H9 (cell line): Measurements from ENCODE around the gene NCLN. TPM values are rescaled to one million over a fixed set of nuclear protein-coding genes. Genes with fewer than 3 reads are reported as not detected.

Source experiments
- DNase-seq: peaks from one replicate; pipeline ENCODE4 v3.0.0-alpha.2; 2017
- H2AFZ ChIP-seq: one replicate; pipeline ENCODE4 v1.6.1; 2013; ENCODE audit warnings: mild to moderate bottlenecking, low read length, control low read depth, moderate library complexity
- H2AK5ac ChIP-seq: 2 replicates; pipeline ENCODE4 v1.6.1; 2013; ENCODE audit warnings: low read length, control low read depth, mixed read lengths; ENCODE audit not compliant: insufficient read length
- H2BK120ac ChIP-seq: one replicate; pipeline ENCODE4 v1.6.1; 2013; ENCODE audit warnings: low read depth, mild to moderate bottlenecking, low read length, control low read depth, inconsistent platforms; ENCODE audit not compliant: poor library complexity, severe bottlenecking
- H2BK12ac ChIP-seq: 2 replicates; pipeline ENCODE4 v1.6.1; 2013; ENCODE audit warnings: low read length, control low read depth, mixed read lengths, low read depth; ENCODE audit not compliant: insufficient read length
- H2BK15ac ChIP-seq: 2 replicates; pipeline ENCODE4 v1.6.1; 2013; ENCODE audit warnings: low read depth, low read length, control low read depth
- H2BK20ac ChIP-seq: one replicate; pipeline ENCODE4 v1.6.1; 2013; ENCODE audit warnings: low read depth, mild to moderate bottlenecking, low read length, control low read depth, inconsistent platforms; ENCODE audit not compliant: poor library complexity, severe bottlenecking
- H2BK5ac ChIP-seq: 2 replicates; pipeline ENCODE4 v1.6.1; 2013; ENCODE audit warnings: low read length, control low read depth, mixed read lengths; ENCODE audit not compliant: insufficient read length
- H3K14ac ChIP-seq: 2 replicates; pipeline ENCODE4 v1.6.1; 2013; ENCODE audit warnings: low read length, control low read depth; ENCODE audit not compliant: insufficient read depth
- H3K18ac ChIP-seq: 2 replicates; pipeline ENCODE4 v1.6.1; 2013; ENCODE audit warnings: low read depth, mild to moderate bottlenecking, mixed read lengths, low read length, control low read depth; ENCODE audit not compliant: insufficient read length
- H3K23ac ChIP-seq: 2 replicates; pipeline ENCODE4 v1.6.1; 2013; ENCODE audit warnings: low read length, control low read depth, mixed read lengths, low read depth; ENCODE audit not compliant: insufficient read length
- H3K23me2 ChIP-seq: 2 replicates; pipeline ENCODE4 v1.6.1; 2013; ENCODE audit warnings: low read depth, mild to moderate bottlenecking, mixed read lengths, low read length, control low read depth; ENCODE audit not compliant: insufficient read length, poor library complexity, severe bottlenecking
- H3K27ac ChIP-seq: 2 replicates; pipeline ENCODE4 v1.5.1; 2013; ENCODE audit warnings: low read length, control low read depth, mixed read lengths, low read depth; ENCODE audit not compliant: insufficient read length
- H3K27me3 ChIP-seq: 2 replicates; pipeline ENCODE4 v1.6.1; 2013; ENCODE audit warnings: low read length, control low read depth, inconsistent platforms; ENCODE audit not compliant: insufficient read depth
- H3K4ac ChIP-seq: 2 replicates; pipeline ENCODE4 v1.6.1; 2013; ENCODE audit warnings: low read depth, mild to moderate bottlenecking, control low read depth, inconsistent platforms, low read length, moderate library complexity
- H3K4me1 ChIP-seq: 2 replicates; pipeline ENCODE4 v1.6.1; 2013; ENCODE audit warnings: low read length, control low read depth, inconsistent platforms; ENCODE audit not compliant: insufficient read depth
- H3K4me2 ChIP-seq: 2 replicates; pipeline ENCODE4 v1.6.1; 2013; ENCODE audit warnings: low read length, control low read depth, mixed read lengths; ENCODE audit not compliant: insufficient read length, insufficient read depth
- H3K56ac ChIP-seq: 2 replicates; pipeline ENCODE4 v1.6.1; 2013; ENCODE audit warnings: low read depth, mild to moderate bottlenecking, mixed read lengths, low read length, control low read depth; ENCODE audit not compliant: insufficient read length
- H3K79me1 ChIP-seq: 2 replicates; pipeline ENCODE4 v1.6.1; 2013; ENCODE audit warnings: low read depth, mild to moderate bottlenecking, moderate library complexity, low read length, control low read depth, inconsistent platforms; ENCODE audit not compliant: insufficient read depth, poor library complexity, severe bottlenecking
- H3K79me2 ChIP-seq: 2 replicates; pipeline ENCODE4 v1.6.1; 2013; ENCODE audit warnings: low read length, control low read depth, inconsistent platforms; ENCODE audit not compliant: insufficient read depth
- H3K9ac ChIP-seq: 2 replicates; pipeline ENCODE4 v1.6.1; 2013; ENCODE audit warnings: low read length, control low read depth, mixed read lengths; ENCODE audit not compliant: insufficient read length; ENCODE audit errors: extremely low read depth
- H3K9me3 ChIP-seq: one replicate; pipeline ENCODE4 v1.6.1; 2013; ENCODE audit warnings: low read depth, low read length, inconsistent platforms; ENCODE audit not compliant: control insufficient read depth
- H3T11ph ChIP-seq: one replicate; pipeline ENCODE4 v1.6.1; 2013; ENCODE audit warnings: mild to moderate bottlenecking, low read length, control low read depth, inconsistent platforms
- H4K20me1 ChIP-seq: one replicate; pipeline ENCODE4 v1.6.1; 2013; ENCODE audit not compliant: control insufficient read depth, insufficient read length, insufficient read depth
- H4K5ac ChIP-seq: 2 replicates; pipeline ENCODE4 v1.6.1; 2013; ENCODE audit warnings: low read depth, mild to moderate bottlenecking, mixed read lengths, low read length, control low read depth; ENCODE audit not compliant: insufficient read length
- H4K8ac ChIP-seq: replicated peaks from 2 replicates; pipeline ENCODE4 v1.6.1; 2013; ENCODE audit warnings: low read length, control low read depth, mixed read lengths, low read depth; ENCODE audit not compliant: insufficient read length
- H4K91ac ChIP-seq: 2 replicates; pipeline ENCODE4 v1.6.1; 2013; ENCODE audit warnings: low read depth, mild to moderate bottlenecking, moderate library complexity, mixed read lengths, low read length, control low read depth; ENCODE audit not compliant: insufficient read length
- H3K27ac Mint-ChIP-seq, 3 experiments: 2 replicates in 2 of 3; 3 replicates in 1 of 3; pipeline ENCODE4 v1.8.0; 2020 to 2021; ENCODE audit warnings: mixed read lengths in 3 of 3, mild to moderate bottlenecking in 1 of 3, moderate library complexity in 1 of 3
- H3K27me3 Mint-ChIP-seq: 2 replicates; pipeline ENCODE4 v1.8.0; 2021; ENCODE audit warnings: low read depth, mild to moderate bottlenecking, moderate library complexity, mixed read lengths
- H3K36me3 Mint-ChIP-seq, 3 experiments: 2 replicates in 2 of 3; 3 replicates in 1 of 3; pipeline ENCODE4 v1.8.0; 2020 to 2021; ENCODE audit warnings: low read depth in 3 of 3, mixed read lengths in 3 of 3; ENCODE audit not compliant: insufficient read depth in 1 of 3
- H3K4me1 Mint-ChIP-seq, 2 experiments: 2 replicates each; pipeline ENCODE4 v1.8.0; 2020; ENCODE audit warnings: mixed read lengths in 2 of 2
- H3K4me3 Mint-ChIP-seq, 2 experiments: 2 replicates in 1 of 2; 3 replicates in 1 of 2; pipeline ENCODE4 v1.8.0; 2020 to 2021; ENCODE audit warnings: mild to moderate bottlenecking in 2 of 2, mixed read lengths in 2 of 2, moderate library complexity in 1 of 2
- H3K9me3 Mint-ChIP-seq, 2 experiments: 2 replicates in 1 of 2; 3 replicates in 1 of 2; pipeline ENCODE4 v1.8.0; 2020; ENCODE audit warnings: mild to moderate bottlenecking in 2 of 2, mixed read lengths in 2 of 2, moderate library complexity in 1 of 2
- WGBS: extraction: QIAGEN DNeasy Blood & Tissue Kit; methylation state at CpG from one replicate; pipeline ENCODE4 v1.1.7; 2013; ENCODE audit warnings: missing lambda C conversion rate, low lambda C conversion rate, mixed read lengths; ENCODE audit not compliant: insufficient read length; ENCODE audit errors: extremely low coverage; 5-methylcytosine and 5-hydroxymethylcytosine counted together
- total RNA-seq: library from RNA; stranded (reverse); gene quantifications from 2 replicates; pipeline ENCODE4 v1.2.1, GENCODE V29; 2021
- TF ChIP-seq, protein P1 (sequence below): fragments of 200-600 bp; sonication (generic); conservative IDR thresholded peaks from 3 replicates; pipeline ENCODE4 v1.8.0; 2021; ENCODE audit warnings: antibody characterized with exemption, mild to moderate bottlenecking

The NCLN gene
- total RNA-seq, 1 experiment from 2014 or later: 94.8 TPM

GRCh38 chr19:3184847-3185460 lies 776 bp upstream of the NCLN start:
- no peak overlapping the region for H4K8ac ChIP-seq
- H3K9me3 Mint-ChIP-seq: no peaks in the 10 kb centered on the region; a peak in 1 of 5 replicates
- no peaks in the 10 kb centered on the region for H3K9me3 ChIP-seq
- H3K23ac ChIP-seq: no peak overlapping the region
- no peak overlapping the region for H2BK20ac ChIP-seq
- H3K56ac ChIP-seq: no peak overlapping the region
- H2BK12ac ChIP-seq: no peak overlapping the region
- peaks cover 18% of the 10 kb centered on the region; the same call in 1 of the 2 replicates for H3K79me2 ChIP-seq
- no CpG with 5 or more reads among the region's 14 CpGs for WGBS
- peaks cover 1% of the 10 kb centered on the region; the same call in 1 of the 2 replicates for H3K27me3 Mint-ChIP-seq
- no peak overlapping the region for H4K91ac ChIP-seq
- H3K9ac ChIP-seq: peak overlapping the region; percentile 24
- H3K79me1 ChIP-seq: peaks cover 22% of the 10 kb centered on the region
- H3K4me3 Mint-ChIP-seq: peak overlapping the region; percentile 90 to 99
- H3K27ac Mint-ChIP-seq: peak overlapping the region; percentile 98 to 100 (median 99)
- peak overlapping the region; percentile 99 for H2AFZ ChIP-seq
- peaks cover 8% of the 10 kb centered on the region for H3K23me2 ChIP-seq
- H2BK5ac ChIP-seq: no peak overlapping the region
- H2BK120ac ChIP-seq: no peak overlapping the region
- H4K5ac ChIP-seq: no peak overlapping the region
- no peak overlapping the region for H3K4ac ChIP-seq
- H3K27me3 ChIP-seq: no peaks in the 10 kb centered on the region
- no peaks in the 10 kb centered on the region for H3K4me1 ChIP-seq
- no peak overlapping the region for H3K14ac ChIP-seq
- H2BK15ac ChIP-seq: no peak overlapping the region
- no peak overlapping the region for H3T11ph ChIP-seq
- H4K20me1 ChIP-seq: no peaks in the 10 kb centered on the region
- no peak overlapping the region for H3K27ac ChIP-seq
- H2AK5ac ChIP-seq: no peak overlapping the region
- peaks cover 14 to 26% of the 10 kb centered on the region in 2 experiments for H3K4me1 Mint-ChIP-seq
- no peak for DNase-seq
- peak overlapping the region; percentile 86 for H3K4me2 ChIP-seq
- TF ChIP-seq, protein P1, sequence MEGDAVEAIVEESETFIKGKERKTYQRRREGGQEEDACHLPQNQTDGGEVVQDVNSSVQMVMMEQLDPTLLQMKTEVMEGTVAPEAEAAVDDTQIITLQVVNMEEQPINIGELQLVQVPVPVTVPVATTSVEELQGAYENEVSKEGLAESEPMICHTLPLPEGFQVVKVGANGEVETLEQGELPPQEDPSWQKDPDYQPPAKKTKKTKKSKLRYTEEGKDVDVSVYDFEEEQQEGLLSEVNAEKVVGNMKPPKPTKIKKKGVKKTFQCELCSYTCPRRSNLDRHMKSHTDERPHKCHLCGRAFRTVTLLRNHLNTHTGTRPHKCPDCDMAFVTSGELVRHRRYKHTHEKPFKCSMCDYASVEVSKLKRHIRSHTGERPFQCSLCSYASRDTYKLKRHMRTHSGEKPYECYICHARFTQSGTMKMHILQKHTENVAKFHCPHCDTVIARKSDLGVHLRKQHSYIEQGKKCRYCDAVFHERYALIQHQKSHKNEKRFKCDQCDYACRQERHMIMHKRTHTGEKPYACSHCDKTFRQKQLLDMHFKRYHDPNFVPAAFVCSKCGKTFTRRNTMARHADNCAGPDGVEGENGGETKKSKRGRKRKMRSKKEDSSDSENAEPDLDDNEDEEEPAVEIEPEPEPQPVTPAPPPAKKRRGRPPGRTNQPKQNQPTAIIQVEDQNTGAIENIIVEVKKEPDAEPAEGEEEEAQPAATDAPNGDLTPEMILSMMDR: no peak
- H3K18ac ChIP-seq: no peak overlapping the region
- H3K36me3 Mint-ChIP-seq: peaks cover 6 to 7% (median 6%) of the 10 kb centered on the region in 3 experiments; a peak in 6 of 7 replicates
